HG03378 (cell line): ENCODE results near the gene VASH2.

Experiments
- ATAC-seq: cut with Tn5 transposase; IDR thresholded peaks from one replicate; pipeline ENCODE4 v1.9.1; 2021; ENCODE audit warnings: mild to moderate bottlenecking, moderate library complexity; ENCODE audit not compliant: unreplicated experiment

The VASH2 gene

DNA sequence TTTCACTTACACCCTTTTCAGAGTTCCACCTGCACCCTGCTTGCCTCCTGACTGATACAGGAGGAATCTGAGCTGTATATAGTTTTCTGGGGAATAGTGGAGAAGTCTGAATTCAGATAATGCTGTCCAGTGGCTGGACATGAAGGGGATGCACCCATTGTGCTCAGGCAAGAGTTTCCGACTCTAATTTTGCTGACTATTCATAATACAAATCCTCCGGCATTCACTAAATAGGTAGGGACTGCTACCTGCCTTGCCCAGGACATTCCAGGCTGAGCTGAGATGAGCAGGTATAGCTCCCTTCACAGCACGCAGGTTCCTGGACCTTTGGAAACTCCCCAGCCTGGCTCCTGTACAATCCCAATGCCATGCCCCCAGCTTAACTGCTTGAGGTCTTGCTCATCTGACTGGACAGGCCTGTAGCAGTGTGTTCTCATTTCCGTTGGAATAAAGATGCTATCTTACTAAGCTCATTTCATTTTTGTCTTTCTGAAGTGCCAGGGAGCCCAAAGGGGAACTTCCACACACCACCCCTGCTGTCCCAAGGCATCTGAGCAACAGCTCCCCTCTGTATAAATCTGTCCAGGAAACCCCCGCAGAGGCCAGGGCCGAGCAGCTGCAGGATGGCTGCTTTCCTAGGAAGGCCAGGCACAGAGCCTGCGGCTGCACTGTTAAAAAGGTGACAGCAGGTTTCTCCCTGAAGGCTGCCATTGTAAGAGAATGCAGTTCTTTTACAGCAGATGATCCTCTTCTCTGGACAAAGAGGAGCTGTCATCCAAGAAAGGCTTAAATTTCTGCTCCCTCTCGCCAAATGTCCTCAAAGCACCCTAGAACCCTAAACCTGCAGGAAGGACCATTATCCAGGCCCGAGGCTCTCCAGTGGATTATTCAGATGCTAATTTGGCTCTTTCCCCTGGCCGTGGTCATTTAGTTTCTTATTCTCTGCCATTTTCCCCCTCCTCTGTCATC lies 21.7 kb upstream of the VASH2 start:
- peak; percentile 77 for ATAC-seq

DNA sequence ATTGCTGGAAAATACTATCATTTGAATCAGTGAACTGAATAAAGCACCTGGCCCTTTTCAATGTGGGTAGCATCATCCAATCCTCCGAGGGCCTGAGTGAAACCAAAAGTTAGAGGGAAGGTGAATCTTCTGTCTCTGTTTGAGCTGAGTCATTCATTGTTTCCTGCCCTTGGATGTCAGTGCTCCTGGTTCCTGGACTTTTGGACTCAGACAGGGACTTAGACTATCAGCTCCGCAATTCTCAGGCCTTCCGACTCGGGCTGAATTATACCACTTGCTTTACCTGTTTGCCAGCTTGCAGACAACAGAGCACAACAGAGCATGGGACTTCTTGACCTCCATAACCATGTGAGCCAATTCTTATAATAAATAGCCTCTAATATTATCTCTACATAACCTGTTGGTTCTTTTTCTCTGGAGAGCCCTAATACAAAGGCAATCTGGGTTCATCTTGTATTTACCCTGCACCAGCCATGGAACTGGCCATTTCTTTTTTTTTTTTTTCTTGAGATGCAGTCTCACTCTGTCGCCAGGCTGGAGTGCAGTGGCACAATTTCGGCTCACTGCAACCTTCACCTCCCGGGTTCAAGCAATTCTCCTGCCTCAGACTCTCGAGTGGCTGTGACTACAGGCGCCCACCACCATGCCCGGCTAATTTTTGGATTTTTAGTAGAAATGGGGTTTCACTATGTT lies 19.2 kb upstream of the VASH2 start:
- ATAC-seq: no peak

GRCh38 chr1:212933815-212934471 lies 16.4 kb upstream of the VASH2 start:
- no peak for ATAC-seq

DNA sequence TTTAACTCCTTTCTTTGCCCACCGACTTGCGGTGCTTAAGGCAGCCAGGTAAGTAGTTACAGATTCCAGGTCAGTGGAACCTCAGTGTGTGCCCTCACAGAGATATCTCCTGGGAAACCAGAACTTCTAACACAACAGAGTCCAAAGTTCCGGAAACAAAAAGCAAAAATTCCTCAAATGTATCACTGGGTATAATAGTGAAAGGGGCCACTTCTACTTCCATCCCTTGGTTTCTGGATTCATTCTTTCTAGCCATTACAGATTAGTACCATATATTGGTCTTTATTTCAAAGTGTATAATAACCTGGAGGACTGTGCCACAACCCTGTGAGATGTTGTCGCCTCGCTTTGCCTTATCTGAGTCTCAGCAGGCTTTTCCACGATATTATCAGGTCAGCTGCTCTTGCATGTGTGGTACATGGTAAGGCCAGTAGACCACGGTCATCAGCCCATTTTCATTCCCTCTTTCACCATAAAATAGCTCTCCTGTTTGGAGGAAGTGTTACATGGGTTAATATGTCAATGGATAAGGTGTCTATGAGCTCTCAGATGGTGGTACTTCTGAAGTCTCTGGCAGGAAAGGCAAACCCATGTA lies 14.9 kb upstream of the VASH2 start:
- ATAC-seq: no peak

DNA sequence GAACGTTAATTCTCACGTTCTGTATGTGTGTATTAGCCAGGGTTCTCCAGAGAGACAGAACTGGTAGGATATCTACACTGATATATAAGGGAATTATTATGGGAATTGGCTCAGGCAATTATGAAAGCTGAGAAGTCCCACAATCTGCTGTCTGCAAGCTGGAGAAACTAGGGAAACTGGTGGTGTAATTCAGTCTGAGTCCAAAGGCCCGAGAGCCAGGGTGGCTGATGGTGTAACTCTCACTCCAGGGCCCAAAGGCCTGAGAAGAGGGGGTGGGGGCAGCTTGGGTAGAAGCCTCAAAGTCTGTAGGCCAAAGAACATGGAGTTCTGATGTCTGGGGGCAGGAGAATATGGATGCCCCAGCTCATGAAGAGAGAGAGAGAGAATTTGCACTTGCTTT lies 13.3 kb upstream of the VASH2 start:
- no peak for ATAC-seq

- ATAC-seq: no peak
These were observed 11.5 kb upstream of the VASH2 start for GRCh38 chr1:212938846-212939245.

DNA sequence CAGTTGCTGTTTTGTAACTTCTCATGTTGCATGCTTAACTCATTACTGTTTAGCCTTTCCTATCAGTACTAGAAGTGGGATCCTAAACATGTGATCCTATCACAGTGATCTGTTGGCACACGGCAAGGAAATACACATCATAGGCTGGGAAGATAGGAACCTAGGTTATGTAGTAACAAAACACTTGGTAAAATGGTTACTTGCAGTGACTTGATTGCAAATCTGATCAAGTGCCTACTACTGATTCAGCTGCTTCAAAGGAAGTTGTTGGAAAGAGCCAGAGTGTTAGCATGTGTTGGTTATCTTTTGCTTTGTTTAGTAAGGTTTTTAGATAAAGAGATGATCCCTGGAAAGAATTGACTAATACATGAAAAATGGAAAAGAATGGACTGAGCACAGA lies 8.9 kb upstream of the VASH2 start:
- no peak for ATAC-seq

DNA sequence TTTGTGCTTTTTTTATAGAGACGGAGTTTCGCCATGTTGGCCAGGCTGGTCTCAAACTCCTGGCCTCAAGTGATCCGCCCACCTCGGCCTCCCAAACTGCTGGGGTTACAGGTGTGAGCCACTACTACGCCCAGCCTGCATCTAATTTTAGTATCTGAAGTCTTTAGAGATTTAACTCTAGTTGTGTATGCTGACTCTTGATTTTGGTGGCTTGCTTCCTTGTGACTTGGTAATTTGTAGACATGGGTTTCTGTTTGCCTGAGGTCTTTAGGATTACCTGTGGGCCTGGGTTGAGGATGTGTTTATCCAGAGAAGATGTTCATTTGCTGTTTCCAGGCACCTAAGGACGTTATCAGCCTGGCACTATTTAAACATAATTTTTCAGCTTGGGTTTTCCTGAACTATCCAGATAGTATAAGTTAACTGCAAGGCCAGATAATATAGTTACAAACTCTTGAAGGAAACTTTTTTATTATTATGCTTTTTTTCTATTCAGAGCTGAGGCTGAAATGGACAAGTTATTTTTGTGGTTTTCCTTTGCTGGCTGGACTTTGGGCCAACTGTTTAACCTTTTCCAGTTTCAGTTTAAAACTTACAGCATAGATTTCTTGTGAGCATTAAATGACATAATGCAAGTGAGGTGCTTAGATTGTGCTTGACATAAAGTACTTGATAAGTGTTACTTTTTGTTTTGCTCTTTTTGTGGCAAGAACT lies 7.5 kb upstream of the VASH2 start:
- ATAC-seq: no peak

DNA sequence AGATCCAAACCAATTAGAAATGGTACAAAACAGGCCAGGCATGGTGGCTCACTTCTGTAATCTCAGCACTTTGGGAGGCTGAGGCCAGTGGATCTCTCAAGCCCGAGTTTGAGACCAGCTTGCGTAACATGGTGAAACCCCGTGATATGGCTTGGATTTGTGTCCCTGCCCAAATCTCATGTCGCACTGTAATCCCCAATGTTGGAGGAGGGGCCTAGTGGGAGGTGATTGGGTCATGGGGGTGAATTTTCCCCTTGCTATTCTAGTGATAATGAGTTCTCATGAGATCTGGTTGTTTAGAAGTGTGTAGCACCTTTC lies 7.0 kb upstream of the VASH2 start:
- ATAC-seq: no peak

GRCh38 chr1:212944229-212944901 lies 6.0 kb upstream of the VASH2 start:
- peak; percentile 61 for ATAC-seq

GRCh38 chr1:212945056-212945455 lies 5.3 kb upstream of the VASH2 start:
- ATAC-seq: no peak

GRCh38 chr1:212945463-212946160 lies 4.7 kb upstream of the VASH2 start:
- no peak for ATAC-seq

DNA sequence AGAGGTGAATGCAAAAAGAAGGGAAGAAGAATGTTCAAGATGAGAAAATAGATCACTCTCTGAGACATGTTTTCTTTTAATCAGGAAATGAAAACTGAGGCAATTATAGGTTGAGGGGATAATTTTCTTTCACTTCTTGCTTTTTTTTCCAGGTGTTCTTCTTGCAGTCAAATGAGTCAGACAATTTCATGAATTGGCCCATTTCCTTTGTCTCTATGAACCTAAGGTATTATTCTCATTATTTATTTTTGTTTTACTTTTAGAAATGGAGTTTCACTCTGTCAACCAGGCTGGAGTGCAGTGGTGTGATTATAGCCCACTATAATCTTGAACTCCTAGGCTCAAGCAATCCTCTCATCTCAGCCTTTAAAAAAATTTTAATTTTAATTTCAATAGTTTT lies 3.5 kb upstream of the VASH2 start:
- ATAC-seq: no peak

DNA sequence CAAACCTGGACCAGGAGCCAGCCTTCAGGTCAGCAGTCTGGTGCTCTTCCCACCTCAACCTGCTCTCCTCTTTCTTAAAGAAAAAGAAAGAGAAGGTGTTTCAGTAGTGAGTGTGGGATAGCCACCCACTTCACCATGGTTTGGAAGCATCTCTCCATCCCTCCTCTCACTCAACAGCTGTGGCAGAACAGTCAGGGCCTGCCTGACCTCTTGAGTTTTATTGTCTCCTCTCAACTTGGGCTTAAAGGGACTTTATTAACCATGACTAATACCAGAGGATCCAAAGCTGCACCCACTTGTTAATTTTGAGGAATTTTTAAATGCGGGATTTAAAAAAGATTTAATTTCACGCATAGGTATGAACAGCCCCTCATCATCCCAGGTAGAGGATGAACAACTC lies 570 bp upstream of the VASH2 start:
- ATAC-seq: no peak

DNA sequence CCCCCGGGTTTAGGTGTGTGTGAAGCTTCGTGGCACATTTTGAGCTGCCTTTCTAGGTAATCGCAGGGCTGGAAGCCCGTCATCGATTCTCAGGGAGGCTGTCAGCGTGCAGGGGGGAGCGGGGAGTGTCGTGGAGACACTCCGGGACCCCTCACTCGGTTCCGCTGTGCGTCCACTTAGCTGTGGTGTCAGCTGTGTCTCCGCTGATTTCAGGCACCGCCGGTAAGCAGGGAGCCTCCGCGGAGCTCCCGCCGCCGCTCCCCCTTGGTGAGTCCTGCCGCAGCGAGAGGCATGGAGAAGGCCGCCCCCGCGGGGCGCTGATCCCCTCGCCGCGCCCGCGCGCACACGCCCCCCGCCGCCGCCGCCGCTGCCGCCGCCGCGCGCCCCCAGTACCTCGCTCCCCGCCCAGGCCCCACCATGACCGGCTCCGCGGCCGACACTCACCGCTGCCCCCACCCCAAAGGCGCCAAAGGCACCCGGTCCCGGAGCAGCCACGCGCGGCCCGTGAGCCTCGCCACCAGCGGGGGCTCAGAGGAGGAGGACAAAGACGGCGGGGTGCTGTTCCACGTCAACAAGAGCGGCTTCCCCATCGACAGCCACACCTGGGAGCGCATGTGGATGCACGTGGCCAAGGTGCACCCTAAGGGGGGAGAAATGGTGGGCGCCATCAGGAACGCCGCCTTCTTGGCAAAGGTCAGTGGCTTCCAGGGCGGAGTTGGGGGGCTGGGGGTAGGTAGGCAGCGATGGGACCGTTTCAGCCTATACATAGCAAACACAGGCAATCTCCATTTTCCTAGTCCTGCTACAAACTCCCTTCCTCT lies 995 bp downstream of the VASH2 start:
- no peak for ATAC-seq

- ATAC-seq: no peak
These were observed 1.8 kb downstream of the VASH2 start for GRCh38 chr1:212951947-212952640.

DNA sequence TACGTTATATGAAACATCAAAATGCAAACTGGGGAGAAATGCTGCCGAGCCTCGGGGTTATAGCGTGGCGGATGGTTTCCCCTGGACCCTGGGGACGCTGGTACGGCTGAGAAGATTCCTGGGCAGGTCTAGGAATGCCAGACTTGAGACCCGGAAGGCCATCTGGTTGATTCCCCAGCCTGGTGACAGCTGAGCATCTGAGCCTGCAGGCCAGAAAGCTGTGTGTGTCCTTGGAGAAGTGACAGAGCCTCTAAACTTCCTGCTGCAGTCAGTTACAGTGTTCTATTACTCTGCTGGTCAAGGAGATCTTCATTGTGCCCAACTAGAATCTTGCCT lies 2.3 kb downstream of the VASH2 start:
- ATAC-seq: no peak

DNA sequence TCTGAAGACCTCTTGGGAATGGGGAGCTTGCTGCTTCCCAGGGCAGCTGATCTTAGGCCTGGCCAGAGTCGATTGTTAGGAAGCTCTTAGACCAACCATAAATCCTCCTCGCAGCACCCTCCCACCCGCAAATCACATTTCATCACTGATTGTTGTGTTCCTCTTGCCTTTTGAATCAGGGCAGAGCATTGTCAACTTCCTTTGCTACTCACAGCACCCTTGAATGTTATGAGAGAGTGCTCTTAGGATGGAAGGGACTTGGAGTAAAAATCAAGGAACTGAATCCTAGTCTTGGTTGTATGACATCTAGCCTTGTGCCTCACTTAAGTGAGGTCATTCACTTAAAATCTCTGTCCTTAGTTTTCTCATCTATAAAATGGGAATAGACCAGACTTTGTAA lies 3.0 kb downstream of the VASH2 start:
- ATAC-seq: no peak
